Measurements from ENCODE around the gene RTL9.

GRCh38 chrX:110320381-110320987 lies 38.2 kb upstream of the RTL9 start:
- TF ChIP-seq EZH2 (IDR thresholded peaks at IDR 0.05; ENCODE audit: borderline replicate concordance, low read depth, low read length, poor library complexity, severe bottlenecking) (no peak), CTCF (conservative IDR thresholded peaks at IDR 0.05; ENCODE audit: low read depth, low read length) (no peak)

All from A673 (cell line).